Upper lobe of left lung (tissue), 6 donors: ENCODE results near the gene PPFIA2. TPM values are rescaled to one million over a fixed set of nuclear protein-coding genes. Genes with fewer than 3 reads are reported as not detected.

Source experiments
- ATAC-seq, 2 donors: fragments of 200-7000 bp; cut with Tn5 transposase; one replicate each; pipeline ENCODE4 v1.9.1; 2022; ENCODE audit warnings: mild to moderate bottlenecking in 2 of 2, moderate library complexity in 2 of 2; ENCODE audit not compliant: low FRiP score in 2 of 2
- DNase-seq, 2 donors: peaks; one replicate each; pipeline ENCODE4 v3.0.0-alpha.2; 2019 to 2020
- H3K27ac ChIP-seq, 4 donors: fragments of 200-600 bp; sonication (generic); one replicate each; pipeline ENCODE4 v1.5.1; 2016 to 2019
- H3K27me3 ChIP-seq, 4 donors: fragments of 200-600 bp; sonication (generic); one replicate each; pipeline ENCODE4 v1.5.1; 2017 to 2019
- H3K36me3 ChIP-seq, 4 donors: fragments of 200-600 bp; sonication (generic); one replicate each; pipeline ENCODE4 v1.5.1; 2016 to 2019
- H3K4me1 ChIP-seq, 4 donors: fragments of 200-600 bp; sonication (generic); one replicate each; pipeline ENCODE4 v1.5.1; 2018 to 2019
- H3K4me3 ChIP-seq, 4 donors: fragments of 200-600 bp; sonication (generic); one replicate each; pipeline ENCODE4 v1.5.1; 2017 to 2019; ENCODE audit warnings: mild to moderate bottlenecking in 2 of 4, moderate library complexity in 1 of 4
- H3K9me3 ChIP-seq, 4 donors: fragments of 200-600 bp; sonication (generic); one replicate each; pipeline ENCODE4 v1.5.1; 2018 to 2019
- EP300 ChIP-seq, 4 donors: sonication (generic); formaldehyde crosslinking; IDR thresholded peaks; one replicate each; pipeline ENCODE4 v1.5.1; 2017; ENCODE audit warnings: antibody characterized with exemption in 4 of 4, control low read depth in 2 of 4
- POLR2A ChIP-seq, 4 donors: fragments of 450-650 bp; IDR thresholded peaks; one replicate each; pipeline ENCODE4 v1.5.1; 2016 to 2017; ENCODE audit warnings: antibody characterized with exemption in 4 of 4, mild to moderate bottlenecking in 2 of 4
- POLR2AphosphoS5 ChIP-seq, 2 donors: sonication (generic); formaldehyde crosslinking; IDR thresholded peaks; one replicate each; pipeline ENCODE4 v1.5.1; 2017; ENCODE audit warnings: antibody characterized with exemption in 2 of 2
- WGBS, 2 donors: methylation state at CpG; one replicate each; pipeline ENCODE4 v1.1.5; 2017 to 2018; 5-methylcytosine and 5-hydroxymethylcytosine counted together
- total RNA-seq, 6 donors: library from RNA; depleted of rRNA in 4 of 6; stranded (reverse); fragments of >200 nt in 4 of 6; gene quantifications; one replicate each; pipeline versions ENCODE4 v1.1.0 to v1.2.1, GENCODE V29; 2016 to 2021
- TF ChIP-seq, protein P1 (sequence below), 6 experiments: fragments of 450-650 bp in 4 of 6; fragments of 200-600 bp in 2 of 6; sonication (generic) in 2 of 6; IDR thresholded peaks; one replicate each; pipeline ENCODE4 v1.5.1; 2016 to 2019; ENCODE audit warnings: antibody characterized with exemption in 6 of 6
- donor health status: DM: no; HTN: no; CAD: no; lungs with moderate emphysema.
- donor health status: DM: no; HTN: yes; CAD: no; lungs with severe emphysema.

Gene PPFIA2
- total RNA-seq, 6 donors from 2014 or later: 1.3 to 7.3 (median 2.6) TPM

DNA sequence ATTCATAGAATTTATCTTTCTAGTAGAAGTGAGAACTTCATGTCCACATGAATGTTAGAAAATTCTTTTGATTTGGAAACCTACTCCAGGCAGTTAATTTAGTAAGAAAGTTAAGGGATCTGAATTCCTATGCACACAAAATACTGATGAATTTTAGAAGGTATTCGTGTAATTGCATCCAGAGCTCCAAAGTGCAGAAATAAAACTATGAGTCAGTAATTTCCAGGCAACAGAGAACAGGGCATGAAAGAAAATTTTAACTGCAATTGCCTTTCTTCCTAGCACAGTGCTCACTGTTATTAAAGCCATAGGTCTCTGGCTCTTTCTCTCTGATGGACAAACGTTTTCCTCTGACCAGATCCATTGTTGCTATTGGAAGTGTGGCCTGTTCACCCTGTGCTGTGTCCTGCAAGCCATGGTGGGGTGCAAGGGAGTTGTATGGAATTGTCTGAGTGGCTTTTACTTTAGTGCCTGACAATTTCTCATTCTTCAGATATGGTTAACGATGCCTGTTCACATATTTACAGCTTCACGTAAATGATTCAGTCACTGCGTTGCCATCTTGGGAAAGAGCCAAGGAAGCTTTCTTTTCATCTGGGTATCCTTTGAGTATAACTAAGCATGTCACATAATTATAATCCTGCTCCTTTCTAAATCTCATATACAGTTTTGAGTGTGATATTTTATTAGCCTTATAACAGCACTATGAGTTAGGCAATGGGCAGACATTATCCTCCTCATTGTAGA lies 536.1 kb downstream of the PPFIA2 start:
- Histone ChIP-seq H3K4me3 (no peak overlapping the region), H3K36me3 (no peaks in the 10 kb centered on the region), H3K9me3 (no peaks in the 10 kb centered on the region), H3K27me3 (no peaks in the 10 kb centered on the region), H3K4me1 (no peaks in the 10 kb centered on the region), H3K27ac (no peak overlapping the region)
- TF ChIP-seq POLR2A (IDR thresholded peaks at IDR 0.05) (no peak), POLR2AphosphoS5 (IDR thresholded peaks at IDR 0.05) (no peak), EP300 (IDR thresholded peaks at IDR 0.05) (no peak)
- TF ChIP-seq, protein P1, sequence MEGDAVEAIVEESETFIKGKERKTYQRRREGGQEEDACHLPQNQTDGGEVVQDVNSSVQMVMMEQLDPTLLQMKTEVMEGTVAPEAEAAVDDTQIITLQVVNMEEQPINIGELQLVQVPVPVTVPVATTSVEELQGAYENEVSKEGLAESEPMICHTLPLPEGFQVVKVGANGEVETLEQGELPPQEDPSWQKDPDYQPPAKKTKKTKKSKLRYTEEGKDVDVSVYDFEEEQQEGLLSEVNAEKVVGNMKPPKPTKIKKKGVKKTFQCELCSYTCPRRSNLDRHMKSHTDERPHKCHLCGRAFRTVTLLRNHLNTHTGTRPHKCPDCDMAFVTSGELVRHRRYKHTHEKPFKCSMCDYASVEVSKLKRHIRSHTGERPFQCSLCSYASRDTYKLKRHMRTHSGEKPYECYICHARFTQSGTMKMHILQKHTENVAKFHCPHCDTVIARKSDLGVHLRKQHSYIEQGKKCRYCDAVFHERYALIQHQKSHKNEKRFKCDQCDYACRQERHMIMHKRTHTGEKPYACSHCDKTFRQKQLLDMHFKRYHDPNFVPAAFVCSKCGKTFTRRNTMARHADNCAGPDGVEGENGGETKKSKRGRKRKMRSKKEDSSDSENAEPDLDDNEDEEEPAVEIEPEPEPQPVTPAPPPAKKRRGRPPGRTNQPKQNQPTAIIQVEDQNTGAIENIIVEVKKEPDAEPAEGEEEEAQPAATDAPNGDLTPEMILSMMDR (IDR thresholded peaks at IDR 0.05): no peak
- ATAC-seq (no peak), DNase-seq (no peak)
- 68 to 70% methylated on average over 5 of the region's 5 CpGs for WGBS, 2 donors

DNA sequence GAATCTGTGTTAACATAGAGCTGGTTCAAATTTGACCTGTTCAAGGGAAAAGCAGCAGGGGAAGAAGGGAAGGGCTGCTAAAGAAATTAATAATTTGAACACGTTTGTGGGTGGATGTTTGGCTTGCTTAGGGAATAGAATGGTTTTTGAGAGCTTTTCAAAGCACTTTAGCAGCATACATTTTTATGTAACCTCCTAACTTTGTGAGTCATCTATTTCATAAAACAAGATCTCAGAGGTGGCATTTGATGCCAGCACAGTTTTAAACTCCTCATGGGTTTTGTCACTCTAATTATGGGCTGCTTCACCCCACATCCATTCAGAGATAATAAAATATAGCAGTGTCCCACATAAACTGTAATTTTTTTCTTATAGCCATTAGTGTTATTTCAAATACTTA lies 537.5 kb downstream of the PPFIA2 start:
- DNase-seq (no peak), ATAC-seq (no peak)
- TF ChIP-seq POLR2AphosphoS5 (IDR thresholded peaks at IDR 0.05) (no peak), EP300 (IDR thresholded peaks at IDR 0.05) (no peak), POLR2A (IDR thresholded peaks at IDR 0.05) (no peak)
- TF ChIP-seq, protein P1 (IDR thresholded peaks at IDR 0.05): no peak
- no peaks in the 10 kb centered on the region for H3K4me1 ChIP-seq
- no peaks in the 10 kb centered on the region for H3K27me3 ChIP-seq
- 19 to 23% methylated on average over 1 of the region's 1 CpG for WGBS, 2 donors
- H3K27ac ChIP-seq: no peak overlapping the region
- H3K36me3 ChIP-seq: no peaks in the 10 kb centered on the region
- no peak overlapping the region for H3K4me3 ChIP-seq
- H3K9me3 ChIP-seq: no peaks in the 10 kb centered on the region

DNA sequence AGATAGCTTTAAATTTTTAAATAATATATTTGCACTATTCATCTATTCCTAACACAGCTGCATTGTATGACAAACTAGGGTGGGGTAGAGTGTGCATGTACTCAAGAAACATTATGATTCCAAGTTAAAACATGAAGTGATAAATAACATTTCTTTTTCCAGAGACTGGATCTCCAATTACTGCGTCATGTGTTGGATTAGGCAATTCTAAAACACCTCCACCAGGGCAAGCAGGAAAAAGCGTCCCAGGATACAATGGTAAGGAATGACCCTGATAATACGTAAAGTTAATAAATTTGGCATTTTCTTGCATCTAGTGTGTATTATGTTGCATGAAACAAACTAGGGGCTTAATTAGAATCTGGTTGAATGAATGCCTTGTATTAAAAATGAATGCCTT lies 542.4 kb downstream of the PPFIA2 start:
- no peak for ATAC-seq

DNA sequence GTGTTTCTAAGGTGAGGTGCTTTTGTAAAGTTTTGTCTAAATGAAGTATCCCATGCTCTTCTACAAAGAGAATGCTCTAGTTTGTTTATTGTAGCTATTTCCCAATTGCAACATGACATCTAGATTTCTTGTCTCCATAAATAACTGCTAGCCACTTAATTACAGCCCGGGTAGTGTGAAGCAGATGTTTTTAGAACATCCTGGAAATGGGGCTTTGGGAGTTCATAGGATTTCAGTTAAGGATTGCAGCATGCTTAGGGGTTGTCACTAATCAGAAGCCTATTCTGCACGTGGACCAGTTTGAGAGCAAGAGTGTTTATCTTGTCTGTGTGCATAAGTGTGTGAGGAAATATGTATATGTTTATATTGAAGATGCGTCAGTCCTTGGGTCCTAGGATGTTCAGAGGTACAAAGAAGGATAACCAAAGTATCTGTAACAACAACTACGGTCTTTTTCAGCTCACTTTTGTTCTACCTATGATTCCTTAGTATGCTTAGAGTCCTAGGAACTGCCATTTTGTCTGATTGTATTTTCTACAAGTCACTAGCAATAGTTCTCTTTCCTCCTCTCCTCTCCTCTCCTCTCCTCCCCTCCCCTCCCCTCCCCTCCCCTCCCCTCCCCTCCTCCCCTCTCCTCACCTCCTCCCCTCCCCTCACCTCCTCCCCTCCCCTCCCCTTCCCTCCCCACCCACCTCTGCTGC lies 546.0 kb downstream of the PPFIA2 start:
- TF ChIP-seq POLR2AphosphoS5 (IDR thresholded peaks at IDR 0.05) (no peak), POLR2A (IDR thresholded peaks at IDR 0.05) (no peak), EP300 (IDR thresholded peaks at IDR 0.05) (no peak)
- TF ChIP-seq, protein P1 (IDR thresholded peaks at IDR 0.05): no peak

More for the DNA sequence above, 542.4 kb downstream of the PPFIA2 start:
- TF ChIP-seq POLR2AphosphoS5 (IDR thresholded peaks at IDR 0.05): no peak
- TF ChIP-seq, protein P1 (IDR thresholded peaks at IDR 0.05): no peak
- TF ChIP-seq EP300 (IDR thresholded peaks at IDR 0.05): no peak
- no peak for TF ChIP-seq POLR2A (IDR thresholded peaks at IDR 0.05)
- no peaks in the 10 kb centered on the region for H3K9me3 ChIP-seq
- no peaks in the 10 kb centered on the region for H3K27me3 ChIP-seq
- no peaks in the 10 kb centered on the region for H3K36me3 ChIP-seq
- DNase-seq: no peak
- H3K4me3 ChIP-seq: no peak overlapping the region
- no peak overlapping the region for H3K27ac ChIP-seq
- WGBS, 2 donors: 92 to 96% methylated on average over 3 of the region's 3 CpGs
- H3K4me1 ChIP-seq: no peaks in the 10 kb centered on the region

More for the DNA sequence above, 546.0 kb downstream of the PPFIA2 start:
- Histone ChIP-seq H3K4me3 (no peak overlapping the region), H3K36me3 (no peaks in the 10 kb centered on the region), H3K27ac (no peak overlapping the region), H3K27me3 (no peaks in the 10 kb centered on the region), H3K9me3 (no peaks in the 10 kb centered on the region), H3K4me1 (no peaks in the 10 kb centered on the region)
- ATAC-seq (no peak), DNase-seq (no peak)
- WGBS, 2 donors: 51 to 59% methylated on average over 4 of the region's 4 CpGs
